NCI-H526 treated with DMSO at 0.1 percent for 48 hours (cell line): ENCODE data around the gene KLHL25.
"Not testable (repeated sequence)": the region's sequence is repeated elsewhere in the genome, so short reads cannot be mapped to it uniquely, and the experiment has no call there.

Experiments
- DNase-seq: peaks from one replicate; lab custom pipeline; 2025; lab: John Stamatoyannopoulos, UW

KLHL25 gene

DNA sequence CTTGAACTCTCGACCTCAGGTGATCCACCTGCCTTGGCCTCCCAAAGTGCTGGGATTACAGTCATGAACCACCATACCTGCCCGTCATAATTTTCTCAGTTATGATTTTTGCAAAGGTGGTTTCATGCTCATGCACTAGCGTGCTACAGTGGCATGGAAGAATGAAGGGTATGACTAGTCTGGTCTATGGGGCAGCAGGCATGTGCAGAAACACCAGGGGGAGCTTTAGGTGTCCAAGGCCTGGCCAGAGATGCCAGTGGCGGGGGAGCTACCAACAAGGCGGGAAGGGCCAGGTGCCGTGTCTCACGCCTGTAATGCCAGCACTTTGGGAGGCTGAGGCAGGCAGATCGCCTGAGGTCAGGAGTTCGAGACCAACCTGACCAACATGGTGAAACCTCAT, 7.9 kb upstream of the KLHL25 start:
- DNase-seq: not testable (repeated sequence)

DNA sequence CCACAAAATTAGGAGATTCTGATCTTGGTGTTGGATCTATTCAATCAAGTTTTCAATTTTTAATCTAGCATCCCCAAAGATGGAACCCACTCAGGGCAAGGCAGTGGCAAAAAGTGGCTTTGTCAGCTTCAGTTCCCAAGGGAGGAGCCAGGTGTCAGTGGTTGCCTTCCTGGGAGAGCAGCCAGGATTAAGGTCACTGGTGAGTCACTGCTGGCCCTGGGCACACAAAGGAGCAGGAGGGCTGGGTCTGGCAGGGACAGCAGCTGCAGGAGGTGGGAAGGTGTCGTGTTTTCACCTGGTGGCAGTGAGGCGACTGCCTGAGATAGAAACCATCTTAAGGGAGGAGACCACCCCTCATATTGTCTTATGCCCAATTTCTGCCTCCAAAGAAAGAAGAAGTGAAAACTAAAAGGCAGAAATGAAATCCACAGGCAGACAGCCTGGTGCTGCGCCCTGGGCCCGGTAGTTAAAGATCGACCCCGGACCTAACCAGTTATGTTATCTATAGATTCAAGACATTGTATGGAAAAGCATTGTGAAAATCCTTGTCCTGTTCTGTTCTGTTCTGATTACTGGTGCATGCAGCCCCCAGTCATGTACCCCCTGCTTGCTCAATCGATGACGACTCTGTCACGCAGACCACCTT, 5.9 kb upstream of the KLHL25 start:
- DNase-seq: no peak

DNA sequence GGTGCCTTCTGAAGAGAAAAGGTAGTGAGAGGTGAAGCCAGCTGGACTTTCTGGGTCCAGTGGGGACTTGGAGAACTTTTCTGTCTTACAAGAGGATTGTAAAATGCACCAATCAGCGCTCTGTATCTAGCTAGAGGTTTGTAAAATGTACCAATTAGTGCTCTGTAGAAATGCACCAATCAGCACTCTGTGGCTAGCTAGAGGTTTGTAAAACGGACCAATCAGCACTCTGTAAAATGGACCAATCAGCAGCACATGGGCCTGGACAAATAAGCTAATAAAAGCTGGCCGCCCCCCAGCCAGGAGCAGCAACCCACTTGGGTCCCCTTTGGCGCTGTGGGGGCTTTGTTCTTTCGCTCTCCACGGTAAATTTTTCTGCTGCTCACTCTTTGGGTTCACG, 1.6 kb upstream of the KLHL25 start:
- not testable (repeated sequence) for DNase-seq

DNA sequence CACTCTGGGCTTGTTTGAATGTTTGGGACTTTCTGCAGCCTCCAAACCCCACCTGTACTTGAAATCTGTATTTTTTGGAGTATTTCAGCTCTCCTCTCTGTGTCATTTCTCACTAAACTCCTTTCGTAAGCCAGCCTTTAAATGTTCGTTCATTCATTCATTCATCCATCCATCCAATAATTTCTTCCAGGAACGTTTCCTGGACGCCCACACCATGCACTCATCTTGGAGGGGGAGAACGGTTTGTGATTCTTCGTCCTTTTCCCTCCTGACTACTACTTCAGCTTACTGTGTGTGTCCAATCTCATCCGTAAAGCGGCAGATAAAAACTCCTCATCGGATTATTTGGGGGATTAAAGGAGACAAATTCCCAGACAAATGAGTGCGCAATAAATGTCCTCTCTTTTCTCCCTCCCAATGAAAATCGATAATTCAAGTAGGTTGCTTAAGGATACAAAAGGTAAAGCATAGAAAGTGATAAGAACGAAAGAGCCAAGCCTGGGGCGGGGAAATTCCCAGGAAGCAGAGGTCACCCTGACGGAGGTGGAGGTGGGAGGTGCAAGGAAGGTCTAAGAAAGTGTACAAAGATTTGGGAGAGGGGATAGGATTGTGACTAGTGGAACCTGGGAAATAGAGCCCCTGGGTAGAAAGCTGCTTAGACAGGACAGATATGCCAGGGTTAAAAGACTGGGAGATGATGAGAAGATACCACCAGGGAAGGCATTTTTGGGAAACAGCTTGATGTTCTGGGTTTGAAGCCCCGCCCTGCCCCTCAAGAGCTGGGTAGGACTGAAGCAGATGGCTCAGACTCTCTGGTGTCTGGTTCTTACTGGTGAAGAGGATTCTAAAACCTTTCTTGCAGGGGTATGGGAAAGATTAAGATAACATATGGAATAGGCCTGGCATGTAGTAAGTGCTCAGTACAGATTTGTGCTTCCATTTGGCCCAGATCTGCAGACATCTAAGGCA, 896 bp upstream of the KLHL25 start:
- DNase-seq: no peak

DNA sequence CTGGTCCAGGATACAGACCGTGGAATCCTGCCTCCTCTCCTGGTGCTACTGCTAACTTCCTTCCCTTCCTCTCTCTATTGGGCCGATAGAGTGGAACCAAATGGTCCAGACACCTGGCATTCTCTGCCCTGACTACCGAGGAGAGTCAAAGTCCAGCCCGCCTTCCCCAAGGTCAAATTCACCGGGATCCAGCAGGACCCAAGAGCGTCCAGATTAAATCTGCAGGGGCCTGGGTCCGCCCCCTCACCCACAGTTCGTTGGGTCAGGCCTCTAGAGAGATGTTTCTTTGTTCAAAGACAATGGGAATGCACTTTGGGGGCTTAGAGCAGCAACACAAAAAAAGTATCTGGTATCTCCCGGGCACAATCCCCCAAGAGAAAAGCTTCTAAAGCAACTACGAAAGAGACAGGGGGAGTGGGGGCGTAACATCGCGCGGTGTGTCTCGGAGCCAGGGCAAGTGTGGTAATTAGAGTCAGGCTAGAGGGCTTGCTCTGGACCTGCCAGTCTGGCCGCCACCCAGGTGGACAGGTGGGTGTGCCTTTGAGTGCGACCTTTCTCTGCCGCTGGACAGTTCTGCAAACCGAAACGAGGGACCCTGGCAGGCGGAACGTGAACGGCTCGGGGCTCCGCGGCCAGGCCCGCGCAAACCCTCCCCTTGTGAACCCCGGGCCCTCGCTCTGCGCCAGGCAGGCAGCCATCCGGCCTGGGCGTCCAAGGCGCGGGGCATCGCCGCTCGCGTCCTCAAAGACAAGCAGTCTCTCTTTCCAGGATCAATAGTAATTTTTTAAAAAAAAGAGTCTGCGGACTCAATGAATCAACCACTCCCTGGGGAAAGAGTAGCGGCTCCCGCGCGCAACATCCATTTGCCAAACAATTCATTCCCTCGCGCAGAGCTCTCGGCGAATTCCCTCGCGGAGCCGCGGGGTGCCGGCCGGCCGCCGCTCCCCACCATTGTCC, 806 bp downstream of the KLHL25 start:
- DNase-seq: no peak

DNA sequence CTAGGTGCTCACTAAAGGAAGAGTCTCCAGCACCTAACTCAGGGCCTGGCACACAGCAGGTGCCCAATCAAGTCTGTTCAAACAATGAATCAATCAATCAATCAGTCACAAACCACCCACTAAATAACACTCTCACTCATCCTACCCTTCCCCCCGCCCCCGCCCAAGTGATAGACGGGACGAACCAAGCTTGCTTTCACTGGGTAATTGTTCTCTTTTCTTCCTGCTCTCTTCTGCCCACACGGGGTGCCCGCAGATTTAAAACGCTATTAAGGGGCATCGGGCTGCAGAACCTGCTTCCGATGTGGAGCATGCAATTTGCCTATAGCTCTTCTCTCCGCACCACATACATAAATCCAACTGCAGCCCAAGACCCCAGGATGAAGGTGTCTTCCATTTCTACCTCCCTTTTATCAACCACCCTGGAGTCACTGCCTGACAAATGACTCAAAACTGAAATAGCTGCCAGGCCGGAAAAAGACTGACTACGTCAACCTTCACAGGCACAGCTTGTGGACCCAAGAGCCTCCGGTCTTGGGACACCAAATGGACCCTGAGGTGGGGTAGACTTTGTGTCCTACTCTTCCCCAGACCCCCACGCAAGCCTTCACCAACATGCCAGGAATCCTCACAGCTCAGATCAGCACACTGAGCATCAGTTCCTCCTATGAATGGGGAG, 1.7 kb downstream of the KLHL25 start:
- no peak for DNase-seq

DNA sequence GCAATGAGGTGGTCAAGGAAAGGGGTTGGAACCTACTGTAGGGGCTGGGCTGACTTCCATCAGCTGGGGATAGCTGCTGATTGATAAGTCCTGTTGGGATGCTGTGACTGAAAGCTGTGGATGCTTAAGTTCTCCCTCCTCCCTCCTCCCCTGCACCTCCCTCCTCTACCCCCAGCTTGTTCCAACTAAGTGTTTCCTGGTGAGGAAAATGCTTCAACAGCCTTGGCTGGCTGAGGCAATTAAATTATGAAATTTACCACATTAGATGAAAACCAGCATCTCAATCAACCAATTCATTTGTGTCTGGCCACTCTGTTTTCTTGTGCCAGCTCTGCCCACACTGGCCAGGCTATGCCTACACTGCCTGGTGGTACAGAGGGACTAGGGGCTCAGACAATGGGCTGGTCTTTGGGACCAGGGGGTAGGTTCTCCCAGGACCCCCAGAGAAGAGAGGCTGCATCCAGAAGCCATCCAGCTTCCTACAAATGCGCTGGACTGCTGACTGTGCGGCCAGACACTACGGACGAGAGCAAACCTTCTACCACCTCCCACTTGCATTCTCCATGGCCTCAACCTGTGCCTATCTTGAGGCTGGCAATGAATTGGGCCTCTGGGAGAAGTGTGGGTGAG, 2.5 kb downstream of the KLHL25 start:
- DNase-seq: no peak

DNA sequence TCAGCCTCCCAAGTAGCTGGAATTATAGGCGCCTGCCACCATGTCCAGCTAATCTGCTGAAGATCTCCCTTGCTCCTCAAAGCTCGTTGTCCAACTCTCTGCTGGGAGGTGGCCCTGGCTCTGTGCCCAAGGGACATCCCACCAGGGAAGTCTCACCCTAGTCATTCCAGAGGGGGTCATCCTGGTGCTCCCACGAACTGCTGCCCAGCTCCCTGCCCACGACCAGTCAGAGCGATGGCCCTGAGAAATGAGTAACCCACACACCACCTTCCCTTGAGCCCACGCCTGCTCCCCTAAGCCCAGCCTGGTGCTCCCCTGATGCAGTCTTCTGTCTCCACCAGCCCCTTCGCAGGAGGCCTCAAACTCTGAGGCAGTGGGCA, 5.2 kb downstream of the KLHL25 start:
- DNase-seq: no peak

DNA sequence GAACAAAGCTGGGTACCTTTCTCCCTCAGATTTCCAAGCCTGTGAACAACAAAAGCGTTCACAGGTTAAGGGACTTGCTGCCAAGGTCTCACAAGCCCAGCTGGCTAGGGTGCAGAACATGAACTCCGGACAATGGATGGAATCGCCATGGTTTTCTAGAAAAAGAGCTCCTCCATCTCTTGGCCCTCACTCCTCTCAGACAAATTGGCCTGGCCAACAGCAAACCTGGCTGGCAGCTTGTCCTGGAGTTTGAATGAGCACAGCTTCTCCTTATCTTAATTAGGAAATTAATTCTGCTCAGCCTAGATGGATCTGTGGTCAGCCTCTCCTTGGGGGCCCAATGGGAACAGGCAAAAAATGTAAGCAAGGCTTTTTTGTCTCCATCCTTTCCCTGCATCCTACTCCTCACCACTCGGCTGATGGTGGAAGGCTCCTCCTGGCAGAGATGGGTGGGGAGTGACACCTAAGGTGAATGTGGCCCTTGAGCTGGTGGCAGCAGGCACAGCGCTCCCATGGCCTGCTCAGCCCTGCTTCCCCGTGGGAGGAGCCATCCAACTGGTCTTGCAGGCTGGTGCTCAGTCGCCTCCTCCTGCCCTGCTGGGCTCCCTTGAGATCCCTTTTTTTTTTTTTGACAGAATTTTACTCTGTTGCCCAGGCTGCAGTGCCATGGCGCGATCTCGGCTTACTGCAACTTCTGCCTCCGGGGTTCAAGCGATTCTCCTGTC, 5.8 kb downstream of the KLHL25 start:
- DNase-seq: no peak

DNA sequence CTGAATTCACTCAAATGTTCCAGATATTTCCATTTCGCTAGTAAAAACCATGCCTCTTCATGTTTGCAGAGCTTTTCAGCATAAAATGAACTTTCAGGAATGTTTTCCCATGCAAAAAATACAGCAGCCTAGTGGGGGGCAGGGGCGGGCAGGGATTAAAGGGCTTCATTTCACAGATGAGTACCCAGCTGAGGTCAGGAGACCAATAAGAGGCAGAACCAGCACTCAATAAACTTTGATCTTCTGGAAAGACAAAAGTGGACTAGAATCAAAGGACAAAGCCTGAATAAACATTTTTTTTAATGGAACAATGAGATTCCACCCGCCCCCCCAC, 8.0 kb downstream of the KLHL25 start:
- no peak for DNase-seq

DNA sequence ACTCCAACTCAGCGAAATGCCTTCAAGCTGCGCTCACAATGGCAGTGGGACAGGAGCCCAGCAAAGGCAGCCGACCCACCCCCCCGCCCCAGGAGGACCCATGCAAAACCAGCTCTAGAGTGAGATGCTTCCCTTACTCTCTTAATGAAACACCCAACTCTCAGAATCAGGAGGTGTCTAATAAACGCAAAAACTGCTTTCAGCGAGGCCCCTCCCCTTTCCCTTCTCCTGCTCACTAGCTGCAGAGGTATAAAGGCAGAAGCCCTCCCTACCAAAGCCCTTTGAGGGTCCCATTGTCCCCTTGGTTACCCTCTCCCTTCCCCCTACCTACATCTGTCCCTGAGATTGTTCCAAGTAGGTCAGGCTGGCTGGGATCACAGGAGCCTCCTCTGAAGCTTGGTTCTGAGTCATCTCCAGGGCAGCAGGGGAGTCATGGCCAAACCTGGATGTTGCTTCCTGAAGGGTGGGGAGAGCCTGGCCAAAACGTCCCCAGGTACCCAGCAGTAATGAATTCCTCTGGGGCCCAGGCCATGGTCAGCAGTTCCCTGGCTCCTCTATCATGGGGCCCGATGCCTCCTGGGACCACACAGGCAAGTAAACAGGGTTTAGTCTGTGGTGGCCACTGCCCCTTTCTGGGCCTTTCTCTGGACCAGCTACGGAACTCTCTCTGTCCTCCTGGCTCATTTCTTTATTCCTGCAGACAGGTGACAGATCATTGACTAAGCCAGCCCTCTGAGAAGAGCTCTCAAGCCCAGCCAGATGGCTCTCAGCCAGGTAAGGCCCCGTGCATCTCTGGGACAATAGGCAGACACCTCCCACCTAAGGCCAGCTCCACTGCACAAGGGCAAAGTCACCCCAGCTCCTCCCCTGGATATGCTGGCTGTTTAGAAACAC, 8.6 kb downstream of the KLHL25 start:
- no peak for DNase-seq

DNA sequence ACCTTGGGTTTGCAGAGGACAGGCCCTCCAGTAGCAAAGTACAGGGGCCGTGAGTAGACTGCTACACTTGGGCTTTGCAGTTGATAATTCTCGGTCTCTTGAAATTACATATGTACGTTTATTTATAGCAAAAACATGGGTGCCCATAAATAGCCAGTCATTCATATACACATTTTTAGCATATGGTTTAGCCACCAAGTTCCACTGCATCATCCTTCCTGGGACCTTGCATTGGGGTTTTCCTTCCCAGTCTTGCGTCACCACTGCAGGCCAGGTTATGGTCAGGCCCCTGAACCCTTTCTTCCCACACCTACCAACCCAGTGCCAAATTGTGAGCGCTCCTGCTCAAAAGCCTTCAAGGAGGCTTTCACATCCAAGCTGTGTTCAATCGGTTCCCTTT, 12.7 kb downstream of the KLHL25 start:
- no peak for DNase-seq

DNA sequence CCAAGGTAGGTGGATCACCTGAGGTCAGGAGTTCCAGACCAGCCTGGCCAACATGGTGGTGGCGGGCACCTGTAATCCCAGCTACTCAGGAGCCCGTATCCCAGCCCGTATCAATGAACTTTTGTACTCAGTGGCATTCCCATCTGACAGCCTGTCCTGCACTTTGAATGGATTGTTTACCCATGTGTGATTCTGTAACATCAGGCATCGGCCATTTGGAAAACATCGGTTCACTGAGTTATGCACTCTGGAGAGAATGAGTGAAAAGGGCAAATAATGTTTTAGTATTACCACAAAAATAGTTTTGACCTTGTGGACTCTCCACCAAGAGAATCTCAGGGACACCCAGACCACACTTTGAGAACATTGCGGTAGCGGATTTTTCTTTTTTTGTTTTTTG, 13.6 kb downstream of the KLHL25 start:
- DNase-seq: no peak

DNA sequence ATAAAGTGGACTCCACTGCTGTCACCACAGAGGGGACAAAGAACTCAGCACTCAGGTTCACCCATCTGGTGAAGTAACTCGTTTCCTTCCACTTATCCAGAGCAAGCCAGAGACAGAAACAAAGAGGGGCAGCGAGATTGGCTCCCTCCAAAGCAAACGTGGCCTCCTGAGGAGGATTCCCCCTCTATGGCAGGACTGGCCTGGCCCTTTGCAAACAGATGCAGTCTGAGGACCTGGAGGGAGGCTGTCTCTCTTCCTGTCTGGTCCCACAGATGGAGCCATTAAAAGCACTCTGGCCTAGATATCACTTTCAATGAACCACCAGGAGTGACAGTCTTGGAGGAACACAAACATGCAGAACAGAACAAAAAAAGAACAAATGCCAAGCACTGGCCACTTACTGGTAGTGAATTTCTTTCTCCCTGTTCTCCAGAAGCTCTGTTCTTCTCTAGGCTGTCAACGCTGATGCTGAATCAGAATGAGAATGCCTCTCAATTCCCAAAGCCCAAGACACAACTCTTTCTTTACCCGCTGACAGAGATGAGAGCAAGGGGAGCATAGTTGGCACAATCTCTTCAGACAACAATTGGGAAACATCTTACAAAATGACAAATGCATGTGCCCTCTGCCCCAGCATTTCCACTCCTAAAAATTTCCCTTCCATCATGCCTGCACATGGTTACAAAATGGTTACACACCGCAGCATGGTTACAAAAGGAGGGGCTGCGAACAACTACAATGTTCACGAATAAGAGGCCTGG, 14.3 kb downstream of the KLHL25 start:
- DNase-seq: no peak

DNA sequence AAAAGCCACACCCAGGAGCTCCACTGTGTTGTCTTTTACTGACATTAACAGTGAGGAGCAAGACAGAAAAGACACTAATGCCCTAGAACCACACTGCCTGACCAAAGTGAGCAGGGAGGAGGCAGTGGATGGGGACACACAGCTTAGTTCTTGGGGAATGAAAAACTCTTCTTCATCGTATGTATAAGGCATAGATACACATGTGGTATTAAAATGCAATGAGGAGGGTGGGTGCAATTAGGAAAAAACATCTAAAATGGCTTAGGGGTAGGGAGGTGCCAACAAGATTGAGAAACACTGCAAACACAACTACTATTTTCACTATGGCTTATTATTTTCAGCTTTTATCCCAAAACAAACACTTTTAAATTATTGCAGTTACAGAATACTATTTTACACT, 15.5 kb downstream of the KLHL25 start:
- DNase-seq: no peak

DNA sequence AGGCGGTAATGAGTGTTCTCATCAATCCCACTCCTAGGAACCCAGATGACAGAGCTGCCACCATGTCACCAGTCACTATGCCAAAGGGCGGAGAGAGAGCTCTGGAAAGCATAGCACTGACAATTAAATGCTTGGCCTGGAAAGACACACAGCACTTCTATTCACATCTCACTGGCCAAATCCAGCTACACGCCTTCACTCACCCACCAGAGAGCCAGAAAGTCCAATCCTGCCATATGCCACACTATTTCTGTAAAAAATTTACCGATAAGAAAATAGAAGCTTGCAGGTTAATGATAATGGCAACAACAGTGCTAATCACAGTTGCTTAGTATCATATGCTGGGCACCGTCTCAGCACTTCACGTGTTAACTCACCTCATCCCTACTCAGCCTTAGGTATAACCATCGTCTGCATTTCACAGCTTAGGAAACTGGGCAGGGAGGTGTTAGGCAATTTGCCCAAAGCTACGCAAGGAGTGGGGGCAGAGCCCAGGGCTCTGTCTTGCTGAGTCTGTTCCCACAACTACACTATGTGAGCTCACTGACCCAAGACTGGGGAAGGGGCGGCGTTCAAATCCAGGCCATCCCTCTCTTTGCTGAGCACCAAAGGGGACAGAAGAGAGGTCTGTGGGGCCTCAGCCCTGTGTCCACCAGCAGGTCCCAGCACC, 16.5 kb downstream of the KLHL25 start:
- no peak for DNase-seq

DNA sequence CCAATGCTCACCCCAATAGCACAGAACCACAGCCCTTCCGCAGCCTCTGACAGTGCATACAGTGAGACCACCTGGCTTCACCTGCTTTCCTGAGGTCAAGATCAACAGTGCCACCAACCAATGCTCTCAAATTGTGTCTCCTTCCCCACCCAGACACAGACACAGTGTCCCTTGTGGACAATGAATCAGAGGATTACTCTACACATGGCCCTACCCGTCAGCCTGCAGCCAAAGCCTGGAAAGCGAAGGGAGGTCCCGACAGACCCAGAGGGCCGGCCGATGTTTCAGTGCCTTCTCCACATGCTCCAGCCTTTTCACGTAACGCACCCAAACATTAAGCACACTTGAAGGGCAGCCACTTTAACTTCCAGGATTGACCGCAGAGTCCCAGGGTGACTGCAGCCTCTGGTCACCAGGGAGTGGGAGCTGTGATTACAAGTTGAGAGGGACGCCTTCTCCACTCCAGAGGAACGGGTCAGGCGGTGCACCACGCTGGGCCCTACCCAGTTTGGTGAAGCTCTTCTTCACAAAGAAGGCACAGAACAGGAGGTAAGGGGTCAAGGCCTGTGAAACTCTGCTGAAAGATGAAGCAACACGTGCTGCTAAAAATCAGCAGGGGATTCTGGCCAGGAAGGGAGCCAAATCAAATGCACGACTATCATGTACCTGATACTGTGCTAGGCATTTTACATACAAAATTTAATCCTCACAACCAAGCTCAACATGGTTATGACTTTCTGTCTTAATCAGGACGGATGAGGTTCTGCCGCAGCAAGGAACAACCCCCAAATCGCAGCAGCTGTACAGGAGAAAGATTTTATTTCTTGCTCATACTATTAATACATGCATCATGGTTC, 17.2 kb downstream of the KLHL25 start:
- DNase-seq: no peak
